Chondrocyte (in vitro differentiated cells): ENCODE results near the gene TRIM7. TPM values are rescaled to one million over a fixed set of nuclear protein-coding genes. Genes with fewer than 3 reads are reported as not detected.

Experiments used
- DNase-seq: peaks from one replicate; pipeline ENCODE4 v3.0.0; 2021; ENCODE audit warnings: mixed read lengths, low spot score
- H3K27ac Mint-ChIP-seq: one replicate; pipeline ENCODE4 v1.8.0; 2021; ENCODE audit warnings: mild to moderate bottlenecking, moderate library complexity, mixed read lengths; ENCODE audit not compliant: unreplicated experiment
- H3K27me3 Mint-ChIP-seq: 2 replicates; pipeline ENCODE4 v1.8.0; 2021; ENCODE audit warnings: low read depth, mixed read lengths
- H3K36me3 Mint-ChIP-seq: 2 replicates; pipeline ENCODE4 v1.8.0; 2021; ENCODE audit warnings: low read depth, mixed read lengths
- H3K4me1 Mint-ChIP-seq: 2 replicates; pipeline ENCODE4 v1.8.0; 2021; ENCODE audit warnings: low read depth, mild to moderate bottlenecking, mixed read lengths
- H3K4me3 Mint-ChIP-seq: one replicate; pipeline ENCODE4 v1.8.0; 2021; ENCODE audit warnings: mild to moderate bottlenecking, moderate library complexity, mixed read lengths; ENCODE audit not compliant: unreplicated experiment
- H3K9me3 Mint-ChIP-seq: 2 replicates; pipeline ENCODE4 v1.8.0; 2021; ENCODE audit warnings: low read depth, mixed read lengths
- total RNA-seq: library from RNA; stranded (reverse); gene quantifications from 3 replicates; pipeline ENCODE4 v1.2.1, GENCODE V29; 2021
- TF ChIP-seq, protein P1 (sequence below): fragments of 200-600 bp; sonication (generic); IDR thresholded peaks from 2 replicates; pipeline ENCODE4 v1.5.0; 2021; ENCODE audit warnings: antibody characterized with exemption, mild to moderate bottlenecking, moderate library complexity

The TRIM7 gene
- total RNA-seq, 1 donor from 2014 or later: 5.7 TPM

GRCh38 chr5:181158869-181159268 is 46.1 kb downstream of the TRIM7 start:
- TF ChIP-seq, protein P1, sequence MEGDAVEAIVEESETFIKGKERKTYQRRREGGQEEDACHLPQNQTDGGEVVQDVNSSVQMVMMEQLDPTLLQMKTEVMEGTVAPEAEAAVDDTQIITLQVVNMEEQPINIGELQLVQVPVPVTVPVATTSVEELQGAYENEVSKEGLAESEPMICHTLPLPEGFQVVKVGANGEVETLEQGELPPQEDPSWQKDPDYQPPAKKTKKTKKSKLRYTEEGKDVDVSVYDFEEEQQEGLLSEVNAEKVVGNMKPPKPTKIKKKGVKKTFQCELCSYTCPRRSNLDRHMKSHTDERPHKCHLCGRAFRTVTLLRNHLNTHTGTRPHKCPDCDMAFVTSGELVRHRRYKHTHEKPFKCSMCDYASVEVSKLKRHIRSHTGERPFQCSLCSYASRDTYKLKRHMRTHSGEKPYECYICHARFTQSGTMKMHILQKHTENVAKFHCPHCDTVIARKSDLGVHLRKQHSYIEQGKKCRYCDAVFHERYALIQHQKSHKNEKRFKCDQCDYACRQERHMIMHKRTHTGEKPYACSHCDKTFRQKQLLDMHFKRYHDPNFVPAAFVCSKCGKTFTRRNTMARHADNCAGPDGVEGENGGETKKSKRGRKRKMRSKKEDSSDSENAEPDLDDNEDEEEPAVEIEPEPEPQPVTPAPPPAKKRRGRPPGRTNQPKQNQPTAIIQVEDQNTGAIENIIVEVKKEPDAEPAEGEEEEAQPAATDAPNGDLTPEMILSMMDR: no peak
- H3K27ac Mint-ChIP-seq: no peak overlapping the region
- no peak for DNase-seq
- H3K4me1 Mint-ChIP-seq: peaks cover 11% of the 10 kb centered on the region
- H3K4me3 Mint-ChIP-seq: no peak overlapping the region
- H3K9me3 Mint-ChIP-seq: no peaks in the 10 kb centered on the region
- H3K36me3 Mint-ChIP-seq: no peaks in the 10 kb centered on the region
- peaks cover 16% of the 10 kb centered on the region for H3K27me3 Mint-ChIP-seq

GRCh38 chr5:181156758-181157157 is 48.2 kb downstream of the TRIM7 start:
- no peak overlapping the region for H3K4me3 Mint-ChIP-seq
- H3K27me3 Mint-ChIP-seq: peaks cover 19% of the 10 kb centered on the region
- H3K27ac Mint-ChIP-seq: no peak overlapping the region
- H3K36me3 Mint-ChIP-seq: no peaks in the 10 kb centered on the region
- no peak for DNase-seq
- TF ChIP-seq, protein P1: no peak
- peaks cover 16% of the 10 kb centered on the region for H3K4me1 Mint-ChIP-seq
- H3K9me3 Mint-ChIP-seq: peaks cover 5% of the 10 kb centered on the region

DNA sequence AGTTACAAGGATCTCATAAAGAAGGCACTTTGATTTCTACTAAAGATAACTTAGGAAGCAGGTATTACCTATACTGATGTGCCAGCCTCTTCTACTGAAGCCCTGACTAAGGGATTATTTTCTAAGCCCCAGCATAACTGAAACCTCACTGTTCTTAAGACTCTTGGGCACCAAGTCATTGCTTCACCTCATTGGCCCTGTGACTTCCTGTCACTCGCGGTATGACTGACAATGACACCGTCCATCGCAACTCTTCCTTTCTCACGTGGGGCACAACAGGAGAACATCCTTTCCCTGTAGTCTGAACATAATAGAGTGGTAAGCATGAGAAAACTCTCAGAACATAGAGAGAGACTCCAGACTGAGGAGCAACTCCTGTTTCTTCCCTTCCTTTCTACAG is 51.2 kb downstream of the TRIM7 start:
- no peaks in the 10 kb centered on the region for H3K36me3 Mint-ChIP-seq
- TF ChIP-seq, protein P1: no peak
- peaks cover 31% of the 10 kb centered on the region for H3K27me3 Mint-ChIP-seq

GRCh38 chr5:181152406-181152805 is 52.6 kb downstream of the TRIM7 start:
- TF ChIP-seq, protein P1: no peak
- H3K27me3 Mint-ChIP-seq: peaks cover 37% of the 10 kb centered on the region
- peaks cover 5% of the 10 kb centered on the region for H3K9me3 Mint-ChIP-seq
- H3K4me1 Mint-ChIP-seq: peaks cover 7% of the 10 kb centered on the region
- no peak for DNase-seq
- H3K4me3 Mint-ChIP-seq: no peak overlapping the region
- H3K36me3 Mint-ChIP-seq: no peaks in the 10 kb centered on the region
- no peak overlapping the region for H3K27ac Mint-ChIP-seq

More for the DNA sequence above, 51.2 kb downstream of the TRIM7 start:
- Mint-ChIP-seq H3K4me1 (peaks cover 7% of the 10 kb centered on the region), H3K4me3 (no peak overlapping the region), H3K9me3 (peaks cover 5% of the 10 kb centered on the region), H3K27ac (no peak overlapping the region)
- DNase-seq: no peak

GRCh38 chr5:181151146-181151545 is 53.9 kb downstream of the TRIM7 start:
- H3K27me3 Mint-ChIP-seq: peaks cover 34% of the 10 kb centered on the region

More at GRCh38 chr5:181151146-181151545, 53.9 kb downstream of the TRIM7 start:
- no peak for DNase-seq
- H3K36me3 Mint-ChIP-seq: no peaks in the 10 kb centered on the region
- no peak overlapping the region for H3K4me3 Mint-ChIP-seq
- H3K27ac Mint-ChIP-seq: no peak overlapping the region
- TF ChIP-seq, protein P1: no peak
- peaks cover 7% of the 10 kb centered on the region for H3K4me1 Mint-ChIP-seq
- peaks cover 5% of the 10 kb centered on the region for H3K9me3 Mint-ChIP-seq
